SU-DHL-6 (cell line): ENCODE results near the gene CAMKK2.

Source experiments
- EZH2phosphoT487 ChIP-seq: fragments of 200-600 bp; sonication (generic), shearing (Covaris generic); conservative IDR thresholded peaks from 2 replicates; pipeline ENCODE4 v1.6.1; 2018; ENCODE audit warnings: mild to moderate bottlenecking, antibody characterized with exemption, low read length, moderate library complexity, mixed read lengths
- TF ChIP-seq, protein P1 (sequence below): fragments of 200-600 bp; sonication (generic); IDR thresholded peaks from one replicate; pipeline ENCODE4 v1.5.1; 2017; ENCODE audit warnings: antibody characterized with exemption, mild to moderate bottlenecking, low read length, moderate library complexity; ENCODE audit not compliant: insufficient read depth, poor library complexity, severe bottlenecking

DNA sequence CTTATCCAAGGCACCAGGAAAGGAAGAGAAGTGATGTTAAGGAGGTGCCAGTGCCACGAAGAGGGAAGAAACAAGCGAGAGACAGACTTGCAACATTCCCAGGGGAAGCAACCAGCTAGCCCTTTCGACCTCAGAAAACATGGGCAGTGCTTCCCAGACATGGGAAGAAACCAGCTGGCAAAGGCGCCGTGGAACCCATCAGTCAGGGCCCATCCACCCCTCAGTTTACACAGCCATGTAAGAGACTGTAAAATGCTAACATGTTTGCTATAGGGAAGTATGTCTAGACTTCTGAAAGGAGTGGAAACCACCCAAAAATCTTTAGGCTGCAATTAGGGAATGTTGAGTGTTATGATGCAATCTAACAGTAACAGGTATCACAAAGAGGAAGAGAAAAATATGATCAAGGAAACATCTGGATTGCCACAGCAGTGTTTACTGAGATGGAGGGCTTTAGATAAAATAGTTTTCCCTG is 29.4 kb upstream of the CAMKK2 start:
- TF ChIP-seq, protein P1, sequence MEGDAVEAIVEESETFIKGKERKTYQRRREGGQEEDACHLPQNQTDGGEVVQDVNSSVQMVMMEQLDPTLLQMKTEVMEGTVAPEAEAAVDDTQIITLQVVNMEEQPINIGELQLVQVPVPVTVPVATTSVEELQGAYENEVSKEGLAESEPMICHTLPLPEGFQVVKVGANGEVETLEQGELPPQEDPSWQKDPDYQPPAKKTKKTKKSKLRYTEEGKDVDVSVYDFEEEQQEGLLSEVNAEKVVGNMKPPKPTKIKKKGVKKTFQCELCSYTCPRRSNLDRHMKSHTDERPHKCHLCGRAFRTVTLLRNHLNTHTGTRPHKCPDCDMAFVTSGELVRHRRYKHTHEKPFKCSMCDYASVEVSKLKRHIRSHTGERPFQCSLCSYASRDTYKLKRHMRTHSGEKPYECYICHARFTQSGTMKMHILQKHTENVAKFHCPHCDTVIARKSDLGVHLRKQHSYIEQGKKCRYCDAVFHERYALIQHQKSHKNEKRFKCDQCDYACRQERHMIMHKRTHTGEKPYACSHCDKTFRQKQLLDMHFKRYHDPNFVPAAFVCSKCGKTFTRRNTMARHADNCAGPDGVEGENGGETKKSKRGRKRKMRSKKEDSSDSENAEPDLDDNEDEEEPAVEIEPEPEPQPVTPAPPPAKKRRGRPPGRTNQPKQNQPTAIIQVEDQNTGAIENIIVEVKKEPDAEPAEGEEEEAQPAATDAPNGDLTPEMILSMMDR = no peak
- TF ChIP-seq EZH2phosphoT487 = no peak
